HFFc6 (cell line): Measurements from ENCODE around the gene ZBP1. TPM values are rescaled to one million over a fixed set of nuclear protein-coding genes. Genes with fewer than 3 reads are reported as not detected.

Experiments
- DNase-seq: peaks from one replicate; pipeline ENCODE4 v3.0.0-alpha.2; 2018
- H3K27ac Mint-ChIP-seq: 2 replicates; pipeline ENCODE4 v1.8.0; 2020; ENCODE audit warnings: mild to moderate bottlenecking, mixed read lengths
- H3K27me3 Mint-ChIP-seq: 2 replicates; pipeline ENCODE4 v1.8.0; 2021; ENCODE audit warnings: mild to moderate bottlenecking, moderate library complexity, mixed read lengths; ENCODE audit not compliant: insufficient read depth
- H3K36me3 Mint-ChIP-seq: 2 replicates; pipeline ENCODE4 v1.8.0; 2021; ENCODE audit warnings: low read depth, mixed read lengths
- H3K4me1 Mint-ChIP-seq: 2 replicates; pipeline ENCODE4 v1.8.0; 2020; ENCODE audit warnings: low read depth, mixed read lengths
- H3K4me3 Mint-ChIP-seq: 2 replicates; pipeline ENCODE4 v1.8.0; 2020; ENCODE audit warnings: mild to moderate bottlenecking, moderate library complexity, mixed read lengths
- H3K9me3 Mint-ChIP-seq: 2 replicates; pipeline ENCODE4 v1.8.0; 2020; ENCODE audit warnings: mild to moderate bottlenecking, mixed read lengths
- CTCF ChIP-seq: fragments of 200-600 bp; sonication (generic); IDR thresholded peaks from 2 replicates; pipeline ENCODE4 v1.5.0; 2021; ENCODE audit warnings: antibody characterized with exemption, mild to moderate bottlenecking
- total RNA-seq, 6 experiments: library from RNA; stranded (reverse); fragmentation: NEBNext Ultra II Directional; extraction: Animal tissue kit (Norgen Biotek cat#: 25700); gene quantifications; 2 replicates in 1 of 6; 3 replicates in 5 of 6; pipeline ENCODE4 v1.2.3, GENCODE V29; 2021

Gene ZBP1
- total RNA-seq, 6 experiments from 2014 or later: not detected

GRCh38 chr20:57559658-57560553 lies 60.3 kb downstream of the ZBP1 start:
- no peaks in the 10 kb centered on the region for H3K4me1 Mint-ChIP-seq
- no peak for TF ChIP-seq CTCF
- no peaks in the 10 kb centered on the region for H3K36me3 Mint-ChIP-seq
- H3K27ac Mint-ChIP-seq: no peak overlapping the region
- H3K4me3 Mint-ChIP-seq: no peak overlapping the region
- DNase-seq: no peak
- H3K27me3 Mint-ChIP-seq: peaks cover 32% of the 10 kb centered on the region
- H3K9me3 Mint-ChIP-seq: peaks cover 4% of the 10 kb centered on the region; the same call in 1 of the 2 replicates

GRCh38 chr20:57559289-57559634 lies 61.0 kb downstream of the ZBP1 start:
- DNase-seq: no peak
- no peak for TF ChIP-seq CTCF
- H3K4me1 Mint-ChIP-seq: no peaks in the 10 kb centered on the region
- no peaks in the 10 kb centered on the region for H3K36me3 Mint-ChIP-seq
- H3K9me3 Mint-ChIP-seq: peaks cover 4% of the 10 kb centered on the region; the same call in 1 of the 2 replicates
- H3K27me3 Mint-ChIP-seq: peaks cover 35% of the 10 kb centered on the region
- H3K27ac Mint-ChIP-seq: no peak overlapping the region
- H3K4me3 Mint-ChIP-seq: no peak overlapping the region

- Mint-ChIP-seq H3K4me1 (no peaks in the 10 kb centered on the region), H3K9me3 (peaks cover 4% of the 10 kb centered on the region; the same call in 1 of the 2 replicates), H3K4me3 (no peak overlapping the region), H3K36me3 (no peaks in the 10 kb centered on the region), H3K27ac (no peak overlapping the region), H3K27me3 (peaks cover 35% of the 10 kb centered on the region)
- no peak for DNase-seq
- TF ChIP-seq CTCF: no peak
Observed at GRCh38 chr20:57558614-57559288, 61.5 kb downstream of the ZBP1 start.

GRCh38 chr20:57557926-57558613 lies 62.2 kb downstream of the ZBP1 start:
- no peak for DNase-seq
- no peak for TF ChIP-seq CTCF
- Mint-ChIP-seq H3K36me3 (no peaks in the 10 kb centered on the region), H3K4me3 (no peak overlapping the region), H3K4me1 (no peaks in the 10 kb centered on the region), H3K27me3 (peaks cover 40% of the 10 kb centered on the region), H3K27ac (no peak overlapping the region), H3K9me3 (peaks cover 4% of the 10 kb centered on the region; the same call in 1 of the 2 replicates)

- Mint-ChIP-seq H3K27me3 (peaks cover 52% of the 10 kb centered on the region), H3K4me3 (no peak overlapping the region), H3K27ac (no peak overlapping the region), H3K4me1 (no peaks in the 10 kb centered on the region), H3K36me3 (no peaks in the 10 kb centered on the region), H3K9me3 (peaks cover 4% of the 10 kb centered on the region; the same call in 1 of the 2 replicates)
- TF ChIP-seq CTCF: no peak
- DNase-seq: no peak
Observed at GRCh38 chr20:57556980-57557274, 63.3 kb downstream of the ZBP1 start.
